OCI-LY3 (cell line): ENCODE data around the gene SUN3.

Source experiments
- H2AFZ ChIP-seq: fragments of 200-600, 300-600 bp; shearing (Covaris generic); 2 replicates; pipeline ENCODE4 v1.6.0; 2014; ENCODE audit warnings: antibody characterized with exemption, low read depth, low read length
- H3K27ac ChIP-seq: fragments of 200-600, 300-600 bp; sonication (generic); 2 replicates; pipeline ENCODE4 v1.5.1; 2014; ENCODE audit warnings: mild to moderate bottlenecking, low read length, moderate library complexity, mixed read lengths
- H3K27me3 ChIP-seq: fragments of 200-600, 300-600 bp; sonication (generic); 2 replicates; pipeline ENCODE4 v1.6.1; 2014; ENCODE audit warnings: low read depth, low read length, mixed read lengths
- H3K36me3 ChIP-seq: fragments of 200-600, 300-600 bp; sonication (generic); replicated peaks from 2 replicates; pipeline ENCODE3; 2014; ENCODE audit warnings: low read depth, low read length, mixed read lengths
- H3K4me1 ChIP-seq: fragments of 300-600, 200-600 bp; sonication (generic); 2 replicates; pipeline ENCODE4 v1.6.1; 2014; ENCODE audit warnings: low read length, mixed read lengths
- H3K4me2 ChIP-seq: fragments of 200-600, 300-600 bp; sonication (generic); 2 replicates; pipeline ENCODE4 v1.6.1; 2014; ENCODE audit warnings: low read length, mixed read lengths
- H3K4me3 ChIP-seq: fragments of 300-600, 200-600 bp; sonication (generic); 2 replicates; pipeline ENCODE4 v1.5.1; 2014; ENCODE audit warnings: antibody characterized with exemption, mild to moderate bottlenecking, low read length, moderate library complexity
- H3K79me2 ChIP-seq: fragments of 300-600, 200-600 bp; shearing (Covaris generic); 2 replicates; pipeline ENCODE4 v1.6.1; 2014; ENCODE audit warnings: mild to moderate bottlenecking, low read length, mixed read lengths
- H3K9ac ChIP-seq: fragments of 300-600, 200-600 bp; shearing (Covaris generic); 2 replicates; pipeline ENCODE4 v1.6.0; 2014; ENCODE audit warnings: mild to moderate bottlenecking, low read length, moderate library complexity
- H3K9me3 ChIP-seq: fragments of 200-600, 300-600 bp; shearing (Covaris generic); 2 replicates; pipeline ENCODE4 v1.6.1; 2014; ENCODE audit warnings: low read length, mixed read lengths; ENCODE audit not compliant: insufficient read depth
- H4K20me1 ChIP-seq: fragments of 200-600, 300-600 bp; sonication (generic); 2 replicates; pipeline ENCODE4 v1.6.1; 2016; ENCODE audit warnings: low read length, mixed read lengths; ENCODE audit not compliant: insufficient read depth
- EZH2phosphoT487 ChIP-seq: fragments of 200-600 bp; shearing (Covaris generic); IDR thresholded peaks from 2 replicates; pipeline ENCODE4 v1.6.1; 2018; ENCODE audit warnings: antibody characterized with exemption, mixed run types, low read depth
- TF ChIP-seq, protein P1 (sequence below): fragments of 200-600, 300-600 bp; sonication (generic); IDR thresholded peaks from 2 replicates; pipeline ENCODE4 v1.5.1; 2014; ENCODE audit warnings: antibody characterized with exemption, low read length, low read depth

SUN3 gene

DNA sequence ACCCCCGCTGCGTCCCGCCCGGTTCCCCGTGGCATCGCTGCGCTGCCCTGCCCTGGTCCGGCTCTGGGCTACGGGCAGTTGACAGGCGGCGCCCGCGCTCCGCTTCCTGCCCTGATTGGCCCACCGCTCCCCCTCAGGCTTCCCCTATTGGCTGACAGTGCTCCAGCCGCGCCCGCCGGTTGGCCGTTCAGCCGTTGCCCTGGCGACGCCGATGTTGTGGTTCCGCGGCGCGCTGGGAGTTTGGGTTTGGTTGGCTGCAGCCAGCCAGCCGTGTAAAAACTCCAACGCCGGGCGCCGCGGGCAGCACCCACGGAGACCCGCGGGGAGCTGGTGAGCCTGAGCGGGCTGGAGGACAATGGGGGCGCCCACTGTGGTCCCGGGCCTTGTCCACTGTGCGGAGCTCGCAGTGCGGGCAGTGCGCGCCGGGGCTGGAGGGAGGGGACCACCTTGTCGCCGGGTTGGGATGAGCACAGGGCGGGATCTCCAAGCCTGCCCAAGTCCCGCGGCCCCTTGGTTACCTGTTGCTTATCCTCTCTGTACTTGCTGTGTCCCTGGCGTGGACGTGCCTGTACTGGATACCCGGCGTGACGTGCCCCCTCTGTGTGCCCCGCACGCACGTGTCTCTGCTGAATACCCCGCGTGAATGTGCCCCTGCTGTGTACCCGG is 6.5 kb upstream of the SUN3 start, which contains the start of gene C7orf57:
Gene C7orf57, plus strand, starts transcription at position 243 of the 666 bp plus-strand sequence. CDS start 766 bp downstream, outside the sequence.
- H2AFZ ChIP-seq: no peak within 1 kb of the TSS
- no peaks in the 10 kb centered on the region for H3K9me3 ChIP-seq
- H3K4me1 ChIP-seq: no peaks in the 10 kb centered on the region
- TF ChIP-seq, protein P1, sequence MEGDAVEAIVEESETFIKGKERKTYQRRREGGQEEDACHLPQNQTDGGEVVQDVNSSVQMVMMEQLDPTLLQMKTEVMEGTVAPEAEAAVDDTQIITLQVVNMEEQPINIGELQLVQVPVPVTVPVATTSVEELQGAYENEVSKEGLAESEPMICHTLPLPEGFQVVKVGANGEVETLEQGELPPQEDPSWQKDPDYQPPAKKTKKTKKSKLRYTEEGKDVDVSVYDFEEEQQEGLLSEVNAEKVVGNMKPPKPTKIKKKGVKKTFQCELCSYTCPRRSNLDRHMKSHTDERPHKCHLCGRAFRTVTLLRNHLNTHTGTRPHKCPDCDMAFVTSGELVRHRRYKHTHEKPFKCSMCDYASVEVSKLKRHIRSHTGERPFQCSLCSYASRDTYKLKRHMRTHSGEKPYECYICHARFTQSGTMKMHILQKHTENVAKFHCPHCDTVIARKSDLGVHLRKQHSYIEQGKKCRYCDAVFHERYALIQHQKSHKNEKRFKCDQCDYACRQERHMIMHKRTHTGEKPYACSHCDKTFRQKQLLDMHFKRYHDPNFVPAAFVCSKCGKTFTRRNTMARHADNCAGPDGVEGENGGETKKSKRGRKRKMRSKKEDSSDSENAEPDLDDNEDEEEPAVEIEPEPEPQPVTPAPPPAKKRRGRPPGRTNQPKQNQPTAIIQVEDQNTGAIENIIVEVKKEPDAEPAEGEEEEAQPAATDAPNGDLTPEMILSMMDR: no peak
- TF ChIP-seq EZH2phosphoT487: no peak
- H3K79me2 ChIP-seq: no peaks in the 10 kb centered on the region
- no peaks in the 10 kb centered on the region for H4K20me1 ChIP-seq
- H3K4me2 ChIP-seq: no peak within 1 kb of the TSS
- no peak within 1 kb of the TSS for H3K9ac ChIP-seq
- H3K36me3 ChIP-seq: no peaks in the 10 kb centered on the region
- no peak within 1 kb of the TSS for H3K4me3 ChIP-seq
- peaks cover 6% of the 10 kb centered on the region; the same call in 1 of the 2 replicates for H3K27me3 ChIP-seq
- H3K27ac ChIP-seq: no peak within 1 kb of the TSS

DNA sequence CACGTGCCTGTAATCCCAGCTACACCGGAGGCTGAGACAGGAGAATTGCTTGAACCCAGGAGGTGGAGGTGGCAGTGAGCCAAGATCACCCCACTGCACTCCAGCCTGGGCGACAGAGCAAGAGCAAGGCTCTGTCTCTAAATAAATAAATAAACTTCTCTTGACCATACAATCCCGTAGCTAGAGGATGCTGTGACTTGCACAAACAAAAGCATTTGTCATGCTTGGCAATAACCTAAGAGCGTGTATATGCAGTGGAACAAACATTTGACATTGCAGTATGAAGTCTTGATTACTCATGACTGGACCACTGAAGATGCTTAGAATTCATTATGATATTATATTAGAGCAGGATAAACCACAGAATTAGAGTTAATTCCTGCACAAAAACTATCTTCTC is 5.0 kb upstream of the SUN3 start:
- Histone ChIP-seq H3K79me2 (no peaks in the 10 kb centered on the region), H3K27me3 (peaks cover 6% of the 10 kb centered on the region; the same call in 1 of the 2 replicates)

DNA sequence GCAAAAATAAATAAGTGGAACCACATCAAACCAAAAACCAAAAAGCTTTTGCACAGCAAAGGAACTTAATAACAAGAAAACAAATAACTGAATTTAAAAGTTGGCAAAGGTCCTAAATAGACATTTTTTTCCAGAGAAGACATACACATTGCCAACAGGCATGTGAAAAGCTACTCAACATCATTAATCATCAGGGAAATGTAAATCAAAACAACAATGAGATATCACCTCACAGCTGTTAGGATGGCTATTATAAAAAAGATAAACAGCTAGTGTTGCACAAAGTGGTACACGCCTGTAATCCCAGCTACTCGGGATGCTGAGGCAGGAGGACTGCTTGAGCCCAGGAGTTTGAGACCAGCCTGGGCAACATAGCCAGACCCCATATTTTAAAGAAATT is 2.2 kb upstream of the SUN3 start:
- TF ChIP-seq EZH2phosphoT487: no peak
- TF ChIP-seq, protein P1: no peak
- Histone ChIP-seq H3K9ac (no peak overlapping the region), H3K9me3 (no peaks in the 10 kb centered on the region), H3K4me2 (no peak overlapping the region), H2AFZ (no peak overlapping the region), H3K4me3 (no peak overlapping the region), H3K79me2 (no peaks in the 10 kb centered on the region), H3K27ac (no peak overlapping the region), H4K20me1 (no peaks in the 10 kb centered on the region), H3K4me1 (no peaks in the 10 kb centered on the region), H3K27me3 (peaks cover 13% of the 10 kb centered on the region), H3K36me3 (no peaks in the 10 kb centered on the region)

More for the DNA sequence above, 5.0 kb upstream of the SUN3 start:
- no peak overlapping the region for H3K9ac ChIP-seq
- H3K27ac ChIP-seq: no peak overlapping the region
- no peak overlapping the region for H3K4me3 ChIP-seq
- H2AFZ ChIP-seq: no peak overlapping the region
- TF ChIP-seq EZH2phosphoT487: no peak
- TF ChIP-seq, protein P1: no peak
- no peaks in the 10 kb centered on the region for H3K9me3 ChIP-seq
- no peak overlapping the region for H3K4me2 ChIP-seq
- no peaks in the 10 kb centered on the region for H4K20me1 ChIP-seq
- no peaks in the 10 kb centered on the region for H3K36me3 ChIP-seq
- H3K4me1 ChIP-seq: no peaks in the 10 kb centered on the region

DNA sequence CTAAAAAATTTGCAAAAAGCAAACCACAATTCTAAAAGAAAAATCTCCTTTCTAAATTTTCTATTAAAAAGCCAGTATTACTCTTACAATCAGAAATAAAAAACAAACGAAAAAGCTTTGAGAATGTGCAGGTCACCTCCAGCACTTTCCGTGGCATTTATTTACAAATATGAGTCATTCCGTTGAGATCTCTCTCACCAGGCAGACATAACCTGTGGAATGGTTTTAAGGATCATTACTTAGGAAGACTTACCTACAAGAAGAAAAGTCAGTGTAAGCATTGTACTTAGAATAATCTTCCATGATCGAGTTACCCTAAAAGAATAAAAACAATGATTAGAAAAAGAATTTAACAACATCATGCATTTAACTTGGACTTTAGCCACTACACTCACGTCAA is 3.3 kb downstream of the SUN3 start:
- H3K4me3 ChIP-seq: no peak overlapping the region
- no peak overlapping the region for H3K27ac ChIP-seq
- no peaks in the 10 kb centered on the region for H3K9me3 ChIP-seq
- no peaks in the 10 kb centered on the region for H3K79me2 ChIP-seq
- H3K36me3 ChIP-seq: no peaks in the 10 kb centered on the region
- peaks cover 22% of the 10 kb centered on the region for H3K27me3 ChIP-seq
- H2AFZ ChIP-seq: no peak overlapping the region
- no peak for TF ChIP-seq EZH2phosphoT487
- TF ChIP-seq, protein P1: no peak
- no peaks in the 10 kb centered on the region for H4K20me1 ChIP-seq
- H3K9ac ChIP-seq: no peak overlapping the region
- H3K4me1 ChIP-seq: no peaks in the 10 kb centered on the region
- no peak overlapping the region for H3K4me2 ChIP-seq
